HL-60 (cell line): ENCODE measurements around the gene HPCAL1.

ENCODE experiments used
- GABPA ChIP-seq: IDR thresholded peaks from 2 replicates; pipeline ENCODE4 v1.6.1; 2012; ENCODE audit warnings: low read depth
- POLR2AphosphoS5 ChIP-seq: IDR thresholded peaks from 2 replicates; pipeline ENCODE4 v1.6.1; 2012; ENCODE audit warnings: low read depth
- REST ChIP-seq: IDR thresholded peaks from 2 replicates; pipeline ENCODE4 v1.6.1; 2012; ENCODE audit warnings: low read depth; ENCODE audit not compliant: insufficient replicate concordance
- SPI1 ChIP-seq: IDR thresholded peaks from 2 replicates; pipeline ENCODE4 v1.6.1; 2012; ENCODE audit warnings: low read depth, mild to moderate bottlenecking, borderline replicate concordance
- TF ChIP-seq, protein P1 (sequence below): IDR thresholded peaks from one replicate; pipeline ENCODE4 v1.5.1; 2011; ENCODE audit warnings: low read length, control low read depth, inconsistent platforms; ENCODE audit not compliant: insufficient read depth

GRCh38 chr2:10454505-10454904 is 151.8 kb downstream of the HPCAL1 start:
- TF ChIP-seq, protein P1, sequence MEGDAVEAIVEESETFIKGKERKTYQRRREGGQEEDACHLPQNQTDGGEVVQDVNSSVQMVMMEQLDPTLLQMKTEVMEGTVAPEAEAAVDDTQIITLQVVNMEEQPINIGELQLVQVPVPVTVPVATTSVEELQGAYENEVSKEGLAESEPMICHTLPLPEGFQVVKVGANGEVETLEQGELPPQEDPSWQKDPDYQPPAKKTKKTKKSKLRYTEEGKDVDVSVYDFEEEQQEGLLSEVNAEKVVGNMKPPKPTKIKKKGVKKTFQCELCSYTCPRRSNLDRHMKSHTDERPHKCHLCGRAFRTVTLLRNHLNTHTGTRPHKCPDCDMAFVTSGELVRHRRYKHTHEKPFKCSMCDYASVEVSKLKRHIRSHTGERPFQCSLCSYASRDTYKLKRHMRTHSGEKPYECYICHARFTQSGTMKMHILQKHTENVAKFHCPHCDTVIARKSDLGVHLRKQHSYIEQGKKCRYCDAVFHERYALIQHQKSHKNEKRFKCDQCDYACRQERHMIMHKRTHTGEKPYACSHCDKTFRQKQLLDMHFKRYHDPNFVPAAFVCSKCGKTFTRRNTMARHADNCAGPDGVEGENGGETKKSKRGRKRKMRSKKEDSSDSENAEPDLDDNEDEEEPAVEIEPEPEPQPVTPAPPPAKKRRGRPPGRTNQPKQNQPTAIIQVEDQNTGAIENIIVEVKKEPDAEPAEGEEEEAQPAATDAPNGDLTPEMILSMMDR = no peak
- TF ChIP-seq REST = no peak
- no peak for TF ChIP-seq POLR2AphosphoS5
- no peak for TF ChIP-seq SPI1
- no peak for TF ChIP-seq GABPA
